ENCODE results near the gene BEX1. TPM values are rescaled to one million over a fixed set of nuclear protein-coding genes. Genes with fewer than 3 reads are reported as not detected.
"Not testable (repeated sequence)": the region's sequence is repeated elsewhere in the genome, so short reads cannot be mapped to it uniquely, and the experiment has no call there.

BEX1 gene
- total RNA-seq (0.64 TPM), polyA plus RNA-seq (1 to 10 TPM in 1 of 4 donors, under 1 TPM in 2, not detected in 1; 0.53 to 2.3 (median 0.66) TPM)

DNA sequence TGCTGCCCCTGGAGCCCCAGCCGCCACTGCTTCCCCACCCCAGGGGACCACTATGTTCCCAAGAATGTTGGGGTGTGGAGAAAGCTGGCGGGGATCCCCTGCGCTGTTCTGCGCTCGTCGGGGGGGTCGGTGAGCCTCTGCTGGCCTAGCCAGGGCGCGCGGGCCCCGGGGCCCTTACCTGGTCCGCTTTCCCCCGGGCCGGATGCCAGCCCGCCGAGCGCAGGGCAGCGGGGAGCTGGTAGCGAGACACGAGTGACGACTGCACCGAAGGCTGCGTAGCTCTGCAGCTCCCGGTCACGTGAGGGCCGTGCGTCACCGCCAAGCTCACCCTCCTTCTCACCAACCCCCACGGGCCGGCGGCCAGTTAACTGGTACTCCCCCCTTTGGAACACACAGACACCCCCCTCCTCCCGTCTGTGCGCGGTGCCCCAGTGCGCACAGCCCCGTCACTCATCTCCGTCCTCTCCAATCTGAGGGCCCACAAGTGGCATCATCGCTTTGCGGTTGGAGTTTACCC is at the start of gene BEX1:
BEX1 (minus strand) TSS at position 254 of the 517 bp plus-strand sequence. CDS start 897 bp downstream, outside the sequence.
- Mint-ChIP-seq H3K27me3 (peaks cover 14% of the 10 kb centered on the region), H3K36me3 (no peaks in the 10 kb centered on the region), H3K27ac (no peak within 1 kb of the TSS), H3K4me1 (peaks cover 0 to 5% (median 0%) of the 10 kb centered on the region in 4 donors), H3K4me3 (peak within 1 kb of the TSS in 2 of 4 donors; percentile 26 to 47), H3K9me3 (peaks cover 0 to 2% (median 0%) of the 10 kb centered on the region in 7 donors)
- Histone ChIP-seq H3K9me3 (ENCODE audit: control insufficient read depth in 2 of 2, low read length in 2 of 2) (no peaks in the 10 kb centered on the region), H3K4me1 (ENCODE audit: control insufficient read depth, insufficient read depth, low read length, poor library complexity, severe bottlenecking) (no peaks in the 10 kb centered on the region), H3K27me3 (ENCODE audit: control insufficient read depth, insufficient read depth, low read length) (no peaks in the 10 kb centered on the region), H3K4me3 (ENCODE audit: low read depth, low read length) (no peak within 1 kb of the TSS), H3K27ac (ENCODE audit: insufficient read depth, low read length, poor library complexity, severe bottlenecking) (no peak within 1 kb of the TSS), H3K36me3 (ENCODE audit: control insufficient read depth, insufficient read depth, low read length) (no peaks in the 10 kb centered on the region)
- DNase-seq = peak; percentile 4 to 10 (median 6)
- peak in 1 of 2 donors; percentile 14 for ATAC-seq (ENCODE audit: low read depth in 2 of 2)

- not testable (repeated sequence) for H3K27me3 ChIP-seq (ENCODE audit: control insufficient read depth, insufficient read depth, low read length); DNase-seq; H3K4me1 Mint-ChIP-seq; H3K9me3 ChIP-seq (ENCODE audit: control insufficient read depth in 2 of 2, low read length in 2 of 2); H3K36me3 Mint-ChIP-seq; H3K4me3 Mint-ChIP-seq; H3K36me3 ChIP-seq (ENCODE audit: control insufficient read depth, insufficient read depth, low read length); H3K4me3 ChIP-seq (ENCODE audit: low read depth, low read length); H3K27me3 Mint-ChIP-seq; ATAC-seq (ENCODE audit: low read depth in 2 of 2); H3K27ac ChIP-seq (ENCODE audit: insufficient read depth, low read length, poor library complexity, severe bottlenecking); H3K4me1 ChIP-seq (ENCODE audit: control insufficient read depth, insufficient read depth, low read length, poor library complexity, severe bottlenecking); H3K27ac Mint-ChIP-seq
- H3K9me3 Mint-ChIP-seq = peaks cover 0 to 13% (median 1%) of the 10 kb centered on the region in 7 donors
Measured at GRCh38 chrX:103109497-103109896, 45.5 kb upstream of the BEX1 start.

- H3K4me1 Mint-ChIP-seq = no peaks in the 10 kb centered on the region
Measured at GRCh38 chrX:103107836-103108235, 43.9 kb upstream of the BEX1 start.

GRCh38 chrX:103107227-103107737 is 43.3 kb upstream of the BEX1 start:
- H3K27ac Mint-ChIP-seq; H3K4me1 ChIP-seq (ENCODE audit: control insufficient read depth, insufficient read depth, low read length, poor library complexity, severe bottlenecking); H3K36me3 ChIP-seq (ENCODE audit: control insufficient read depth, insufficient read depth, low read length); H3K9me3 ChIP-seq (ENCODE audit: control insufficient read depth in 2 of 2, low read length in 2 of 2); ATAC-seq (ENCODE audit: low read depth in 2 of 2); H3K4me3 Mint-ChIP-seq; H3K4me1 Mint-ChIP-seq; H3K27ac ChIP-seq (ENCODE audit: insufficient read depth, low read length, poor library complexity, severe bottlenecking); DNase-seq; H3K36me3 Mint-ChIP-seq; H3K4me3 ChIP-seq (ENCODE audit: low read depth, low read length); H3K27me3 Mint-ChIP-seq; H3K27me3 ChIP-seq (ENCODE audit: control insufficient read depth, insufficient read depth, low read length): not testable (repeated sequence)
- peaks cover 0 to 13% (median 1%) of the 10 kb centered on the region in 7 donors for H3K9me3 Mint-ChIP-seq

More at GRCh38 chrX:103107836-103108235, 43.9 kb upstream of the BEX1 start:
- DNase-seq (no peak), ATAC-seq (ENCODE audit: low read depth in 2 of 2) (no peak)
- H3K9me3 ChIP-seq (ENCODE audit: control insufficient read depth in 2 of 2, low read length in 2 of 2) = no peaks in the 10 kb centered on the region
- no peak overlapping the region for H3K27ac ChIP-seq (ENCODE audit: insufficient read depth, low read length, poor library complexity, severe bottlenecking)
- no peak overlapping the region for H3K4me3 ChIP-seq (ENCODE audit: low read depth, low read length)
- H3K27me3 ChIP-seq (ENCODE audit: control insufficient read depth, insufficient read depth, low read length) = no peaks in the 10 kb centered on the region
- H3K36me3 ChIP-seq (ENCODE audit: control insufficient read depth, insufficient read depth, low read length) = no peaks in the 10 kb centered on the region
- Mint-ChIP-seq H3K9me3 (peaks cover 0 to 13% (median 1%) of the 10 kb centered on the region in 7 donors), H3K36me3 (no peaks in the 10 kb centered on the region), H3K27ac (no peak overlapping the region), H3K4me3 (no peak overlapping the region), H3K27me3 (no peaks in the 10 kb centered on the region)
- H3K4me1 ChIP-seq (ENCODE audit: control insufficient read depth, insufficient read depth, low read length, poor library complexity, severe bottlenecking) = no peaks in the 10 kb centered on the region

DNA sequence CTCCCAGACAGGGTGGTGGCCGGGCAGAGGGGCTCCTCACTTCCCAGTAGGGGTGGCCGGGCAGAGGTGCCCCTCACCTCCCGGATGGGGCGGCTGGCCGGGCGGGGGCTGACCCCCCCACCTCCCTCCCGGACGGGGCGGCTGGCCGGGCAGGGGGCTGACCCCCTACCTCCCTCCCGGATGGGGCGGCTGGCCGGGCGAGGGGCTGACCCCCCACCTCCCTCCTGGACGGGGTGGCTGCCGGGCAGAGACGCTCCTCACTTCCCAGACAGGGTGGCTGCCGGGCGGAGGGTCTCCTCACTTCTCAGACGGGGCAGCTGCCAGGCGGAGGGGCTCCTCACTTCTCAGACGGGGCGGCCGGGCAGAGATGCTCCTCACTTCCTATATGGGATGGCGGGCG is 40.4 kb upstream of the BEX1 start:
- not testable (repeated sequence) for H3K36me3 ChIP-seq (ENCODE audit: control insufficient read depth, insufficient read depth, low read length); H3K27me3 Mint-ChIP-seq; H3K27me3 ChIP-seq (ENCODE audit: control insufficient read depth, insufficient read depth, low read length); H3K4me3 Mint-ChIP-seq; ATAC-seq (ENCODE audit: low read depth in 2 of 2); H3K4me3 ChIP-seq (ENCODE audit: low read depth, low read length); H3K9me3 ChIP-seq (ENCODE audit: control insufficient read depth in 2 of 2, low read length in 2 of 2); H3K27ac Mint-ChIP-seq; H3K4me1 ChIP-seq (ENCODE audit: control insufficient read depth, insufficient read depth, low read length, poor library complexity, severe bottlenecking); H3K27ac ChIP-seq (ENCODE audit: insufficient read depth, low read length, poor library complexity, severe bottlenecking); H3K4me1 Mint-ChIP-seq; H3K36me3 Mint-ChIP-seq; DNase-seq
- H3K9me3 Mint-ChIP-seq = peaks cover 0 to 11% (median 0%) of the 10 kb centered on the region in 7 donors

- not testable (repeated sequence) for H3K4me1 ChIP-seq (ENCODE audit: control insufficient read depth, insufficient read depth, low read length, poor library complexity, severe bottlenecking); H3K27me3 Mint-ChIP-seq; DNase-seq; H3K4me3 Mint-ChIP-seq; H3K36me3 Mint-ChIP-seq; ATAC-seq (ENCODE audit: low read depth in 2 of 2); H3K9me3 ChIP-seq (ENCODE audit: control insufficient read depth in 2 of 2, low read length in 2 of 2); H3K27me3 ChIP-seq (ENCODE audit: control insufficient read depth, insufficient read depth, low read length); H3K36me3 ChIP-seq (ENCODE audit: control insufficient read depth, insufficient read depth, low read length); H3K4me3 ChIP-seq (ENCODE audit: low read depth, low read length); H3K27ac ChIP-seq (ENCODE audit: insufficient read depth, low read length, poor library complexity, severe bottlenecking); H3K27ac Mint-ChIP-seq; H3K4me1 Mint-ChIP-seq; H3K9me3 Mint-ChIP-seq
Measured at GRCh38 chrX:103103866-103104265, 39.9 kb upstream of the BEX1 start.

GRCh38 chrX:103101299-103102042 is 37.5 kb upstream of the BEX1 start:
- no peak for ATAC-seq (ENCODE audit: low read depth in 2 of 2)
- DNase-seq = no peak
- Histone ChIP-seq H3K4me1 (ENCODE audit: control insufficient read depth, insufficient read depth, low read length, poor library complexity, severe bottlenecking) (no peaks in the 10 kb centered on the region), H3K36me3 (ENCODE audit: control insufficient read depth, insufficient read depth, low read length) (no peaks in the 10 kb centered on the region), H3K27ac (ENCODE audit: insufficient read depth, low read length, poor library complexity, severe bottlenecking) (no peak overlapping the region), H3K27me3 (ENCODE audit: control insufficient read depth, insufficient read depth, low read length) (no peaks in the 10 kb centered on the region), H3K4me3 (ENCODE audit: low read depth, low read length) (no peak overlapping the region), H3K9me3 (ENCODE audit: control insufficient read depth in 2 of 2, low read length in 2 of 2) (no peaks in the 10 kb centered on the region)
- Mint-ChIP-seq H3K36me3 (no peaks in the 10 kb centered on the region), H3K4me1 (no peaks in the 10 kb centered on the region), H3K9me3 (no peaks in the 10 kb centered on the region), H3K27me3 (no peaks in the 10 kb centered on the region), H3K4me3 (no peak overlapping the region), H3K27ac (no peak overlapping the region)

DNA sequence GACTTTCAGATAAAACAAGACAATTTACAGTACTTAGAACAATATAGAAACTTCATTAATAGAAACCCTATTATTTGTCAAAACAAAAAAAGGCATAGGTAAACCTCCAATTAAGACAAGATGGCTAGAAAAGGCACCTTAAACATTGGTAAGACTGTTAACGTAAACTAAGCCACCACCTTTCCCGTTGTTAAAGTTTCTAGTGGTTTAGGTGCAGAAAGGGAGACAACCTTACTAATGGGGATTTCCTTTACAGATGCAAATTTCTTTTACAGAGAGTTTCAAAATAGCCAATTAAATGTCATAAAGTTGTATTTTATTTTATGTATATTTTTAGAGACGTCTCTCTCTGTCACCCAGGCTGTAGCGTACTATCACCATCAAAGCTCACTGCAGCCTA is 36.5 kb upstream of the BEX1 start:
- Mint-ChIP-seq H3K4me1 (no peaks in the 10 kb centered on the region), H3K27me3 (no peaks in the 10 kb centered on the region), H3K9me3 (no peaks in the 10 kb centered on the region), H3K36me3 (no peaks in the 10 kb centered on the region), H3K27ac (no peak overlapping the region), H3K4me3 (no peak overlapping the region)
- H3K9me3 ChIP-seq (ENCODE audit: control insufficient read depth in 2 of 2, low read length in 2 of 2) = no peaks in the 10 kb centered on the region
- H3K36me3 ChIP-seq (ENCODE audit: control insufficient read depth, insufficient read depth, low read length) = no peaks in the 10 kb centered on the region
- H3K4me3 ChIP-seq (ENCODE audit: low read depth, low read length) = no peak overlapping the region
- no peaks in the 10 kb centered on the region for H3K4me1 ChIP-seq (ENCODE audit: control insufficient read depth, insufficient read depth, low read length, poor library complexity, severe bottlenecking)
- no peak overlapping the region for H3K27ac ChIP-seq (ENCODE audit: insufficient read depth, low read length, poor library complexity, severe bottlenecking)
- H3K27me3 ChIP-seq (ENCODE audit: control insufficient read depth, insufficient read depth, low read length) = no peaks in the 10 kb centered on the region
- DNase-seq (no peak), ATAC-seq (ENCODE audit: low read depth in 2 of 2) (no peak)
